ENCODE measurements around the gene AEBP2.

DNA sequence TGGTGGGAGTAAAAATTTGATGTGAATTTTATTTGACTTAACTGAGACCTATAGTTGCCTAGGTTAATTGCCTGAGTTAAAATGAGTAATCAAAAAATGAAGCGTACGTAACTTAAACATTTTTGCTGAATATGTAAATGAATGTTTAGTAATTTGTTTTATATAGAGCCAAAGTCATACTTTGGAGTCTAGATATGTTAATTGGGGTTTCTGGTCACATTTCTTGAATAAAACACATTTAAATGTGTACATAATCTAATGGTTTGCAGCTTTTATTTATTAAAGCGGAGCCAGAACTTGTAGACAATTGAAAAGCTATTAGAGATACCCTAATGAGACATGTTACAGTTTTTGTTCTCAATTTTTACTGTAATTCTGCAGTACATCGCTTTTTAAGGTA is 71.2 kb downstream of the AEBP2 start:
- no peak for TF ChIP-seq EZH2 (IDR thresholded peaks at IDR 0.05; ENCODE audit: borderline replicate concordance, low read length)
- TF ChIP-seq, protein P1, sequence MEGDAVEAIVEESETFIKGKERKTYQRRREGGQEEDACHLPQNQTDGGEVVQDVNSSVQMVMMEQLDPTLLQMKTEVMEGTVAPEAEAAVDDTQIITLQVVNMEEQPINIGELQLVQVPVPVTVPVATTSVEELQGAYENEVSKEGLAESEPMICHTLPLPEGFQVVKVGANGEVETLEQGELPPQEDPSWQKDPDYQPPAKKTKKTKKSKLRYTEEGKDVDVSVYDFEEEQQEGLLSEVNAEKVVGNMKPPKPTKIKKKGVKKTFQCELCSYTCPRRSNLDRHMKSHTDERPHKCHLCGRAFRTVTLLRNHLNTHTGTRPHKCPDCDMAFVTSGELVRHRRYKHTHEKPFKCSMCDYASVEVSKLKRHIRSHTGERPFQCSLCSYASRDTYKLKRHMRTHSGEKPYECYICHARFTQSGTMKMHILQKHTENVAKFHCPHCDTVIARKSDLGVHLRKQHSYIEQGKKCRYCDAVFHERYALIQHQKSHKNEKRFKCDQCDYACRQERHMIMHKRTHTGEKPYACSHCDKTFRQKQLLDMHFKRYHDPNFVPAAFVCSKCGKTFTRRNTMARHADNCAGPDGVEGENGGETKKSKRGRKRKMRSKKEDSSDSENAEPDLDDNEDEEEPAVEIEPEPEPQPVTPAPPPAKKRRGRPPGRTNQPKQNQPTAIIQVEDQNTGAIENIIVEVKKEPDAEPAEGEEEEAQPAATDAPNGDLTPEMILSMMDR (conservative IDR thresholded peaks at IDR 0.05 in 1 of 2, IDR thresholded peaks at IDR 0.05 in 1 of 2; ENCODE audit: extremely low read depth in 1 of 2, insufficient read depth in 1 of 2, low read depth in 1 of 2, low read length in 2 of 2), result no peak
